HCT116 (cell line): ENCODE data around the gene B3GALT5. TPM values are rescaled to one million over a fixed set of nuclear protein-coding genes. Genes with fewer than 3 reads are reported as not detected.

Source experiments
- ATAC-seq: fragments of 200-7000 bp; cut with Tn5 transposase; 2 replicates; pipeline ENCODE4 v1.9.1; 2020; ENCODE audit warnings: mild to moderate bottlenecking, moderate library complexity
- BruUV-seq: library from RNA; stranded (reverse); fragments of 400-500 nt; replicated peaks from 2 replicates; lab custom pipeline; 2021; lab: Mats Ljungman, UMichigan
- CTCF ChIA-PET: fragments of 300-600 bp; sonication (Branson Sonifier 250); formaldehyde crosslinking; loops from one replicate; lab custom pipeline; 2021; ENCODE audit warnings: antibody characterized with exemption; lab: Charles Lee
- POLR2A ChIA-PET: fragments of 300-600, 350-600 bp; sonication (Branson Sonifier 250); formaldehyde crosslinking; loops from one replicate; lab custom pipeline; 2021; ENCODE audit warnings: antibody characterized with exemption; lab: Charles Lee
- RAD21 ChIA-PET, 2 experiments: fragments of 300-600 bp; sonication (Branson Sonifier 250); formaldehyde crosslinking; loops; one replicate each; lab custom pipeline; 2023; ENCODE audit warnings: low total read pairs in 2 of 2; ENCODE audit not compliant: uncharacterized antibody in 2 of 2, unreplicated experiment in 2 of 2, low non-redundant PET in 1 of 2; lab: Charles Lee
- DNase-seq: peaks from one replicate; pipeline ENCODE4 v3.0.0-alpha.2; 2010; ENCODE audit warnings: low read depth, low spot score
- H2AFZ ChIP-seq: fragments of 200-600 bp; shearing (Covaris generic), sonication (generic); 2 replicates; pipeline ENCODE4 v1.6.1; 2017; ENCODE audit warnings: low read depth, mixed run types, mixed read lengths, antibody characterized with exemption, low read length; ENCODE audit not compliant: poor library complexity, severe bottlenecking
- H3K27ac ChIP-seq: 2 replicates; pipeline ENCODE4 v1.5.1; 2012; ENCODE audit warnings: low read depth, low read length
- H3K27me3 ChIP-seq: fragments of 200-600 bp; sonication (generic); 2 replicates; pipeline ENCODE4 v1.6.1; 2016; ENCODE audit warnings: mixed run types, low read length, mixed read lengths; ENCODE audit not compliant: insufficient read depth
- H3K36me3 ChIP-seq, 2 experiments: fragments of 200-500 bp in 1 of 2; fragments of 200-600 bp in 1 of 2; sonication (Bioruptor generic) in 1 of 2; sonication (generic) in 1 of 2; 2 replicates each; pipeline versions ENCODE4 v1.5.1 to v1.6.1; 2014 to 2016; ENCODE audit warnings: low read length in 2 of 2, inconsistent platforms in 1 of 2, mixed read lengths in 1 of 2, mixed run types in 1 of 2; ENCODE audit not compliant: insufficient read depth in 2 of 2, control insufficient read depth in 1 of 2
- H3K4me1 ChIP-seq, 2 experiments: fragments of 200-600 bp in 1 of 2; sonication (generic) in 1 of 2; 2 replicates each; pipeline versions ENCODE4 v1.5.1 to v1.6.1; 2012 to 2017; ENCODE audit warnings: low read length in 2 of 2, inconsistent platforms in 1 of 2, mild to moderate bottlenecking in 1 of 2, mixed read lengths in 1 of 2, mixed run types in 1 of 2, moderate library complexity in 1 of 2; ENCODE audit not compliant: insufficient read depth in 2 of 2, control insufficient read depth in 1 of 2
- H3K4me2 ChIP-seq: fragments of 200-600 bp; sonication (generic); 2 replicates; pipeline ENCODE4 v1.6.1; 2017; ENCODE audit warnings: mixed run types, low read length, mixed read lengths
- H3K4me3 ChIP-seq, 2 experiments: fragments of 200-600 bp in 1 of 2; sonication (generic) in 1 of 2; replicated peaks in 1 of 2; 2 replicates each; pipeline ENCODE4 v1.5.1; 2011 to 2016; ENCODE audit warnings: low read length in 2 of 2, control low read depth in 1 of 2, low read depth in 1 of 2, mild to moderate bottlenecking in 1 of 2, mixed read lengths in 1 of 2, mixed run types in 1 of 2
- H3K79me2 ChIP-seq: fragments of 200-600 bp; sonication (generic); 2 replicates; pipeline ENCODE4 v1.6.1; 2017; ENCODE audit warnings: mild to moderate bottlenecking, mixed run types, low read length, moderate library complexity, mixed read lengths; ENCODE audit not compliant: insufficient read depth
- H3K9ac ChIP-seq: fragments of 200-600 bp; sonication (generic); 2 replicates; pipeline ENCODE4 v1.6.1; 2016; ENCODE audit warnings: low read length, mixed read lengths
- H3K9me2 ChIP-seq: fragments of 200-600 bp; sonication (generic), shearing (Covaris generic); 2 replicates; pipeline ENCODE4 v1.6.1; 2017; ENCODE audit warnings: mixed run types, mild to moderate bottlenecking, moderate library complexity; ENCODE audit not compliant: insufficient read depth
- H3K9me3 ChIP-seq, 2 experiments: fragments of 200-500 bp in 1 of 2; fragments of 200-600 bp in 1 of 2; sonication (Bioruptor generic) in 1 of 2; sonication (generic) in 1 of 2; 2 replicates each; pipeline ENCODE4 v1.6.1; 2014 to 2017; ENCODE audit warnings: low read length in 2 of 2, mixed read lengths in 2 of 2, inconsistent platforms in 1 of 2, low read depth in 1 of 2, mild to moderate bottlenecking in 1 of 2, mixed run types in 1 of 2, moderate library complexity in 1 of 2; ENCODE audit not compliant: control insufficient read depth in 1 of 2, insufficient read depth in 1 of 2
- H4K20me1 ChIP-seq: fragments of 200-600 bp; sonication (generic), shearing (Covaris generic); 2 replicates; pipeline ENCODE4 v1.6.1; 2017; ENCODE audit warnings: mixed run types, mild to moderate bottlenecking, moderate library complexity; ENCODE audit not compliant: insufficient read depth
- ATF3 ChIP-seq: IDR thresholded peaks from 2 replicates; pipeline ENCODE4 v1.6.1; 2012
- POLR2AphosphoS5 ChIP-seq: IDR thresholded peaks from 2 replicates; pipeline ENCODE4 v1.6.1; 2011; ENCODE audit warnings: mild to moderate bottlenecking, low read depth, low read length, moderate library complexity
- TCF7L2 ChIP-seq: IDR thresholded peaks from 2 replicates; pipeline ENCODE4 v1.7.0; 2011; ENCODE audit warnings: borderline replicate concordance, inconsistent platforms; ENCODE audit not compliant: insufficient read depth, insufficient read length; ENCODE audit errors: extremely low read depth
- YY1 ChIP-seq: IDR thresholded peaks from 2 replicates; pipeline ENCODE4 v1.6.1; 2011; ENCODE audit warnings: low read length, low read depth, moderate library complexity, mild to moderate bottlenecking; ENCODE audit not compliant: insufficient replicate concordance; ENCODE audit errors: extremely low read depth
- ZBTB33 ChIP-seq: IDR thresholded peaks from 2 replicates; pipeline ENCODE4 v1.6.1; 2011; ENCODE audit warnings: mild to moderate bottlenecking, low read length, moderate library complexity; ENCODE audit not compliant: insufficient replicate concordance; ENCODE audit errors: extremely low read depth
- intact Hi-C: fragments of 100-400 bp; cut with micrococcal nuclease; formaldehyde crosslinking; loops from 2 replicates; pipeline ENCODE4 v1.10.0; 2022
- total RNA-seq: library from RNA; stranded (reverse); gene quantifications from one replicate; pipeline ENCODE4 v1.2.1, GENCODE V29; 2021; ENCODE audit not compliant: unreplicated experiment

Gene B3GALT5
- total RNA-seq, 1 experiment from 2014 or later, result 1.2 TPM

DNA sequence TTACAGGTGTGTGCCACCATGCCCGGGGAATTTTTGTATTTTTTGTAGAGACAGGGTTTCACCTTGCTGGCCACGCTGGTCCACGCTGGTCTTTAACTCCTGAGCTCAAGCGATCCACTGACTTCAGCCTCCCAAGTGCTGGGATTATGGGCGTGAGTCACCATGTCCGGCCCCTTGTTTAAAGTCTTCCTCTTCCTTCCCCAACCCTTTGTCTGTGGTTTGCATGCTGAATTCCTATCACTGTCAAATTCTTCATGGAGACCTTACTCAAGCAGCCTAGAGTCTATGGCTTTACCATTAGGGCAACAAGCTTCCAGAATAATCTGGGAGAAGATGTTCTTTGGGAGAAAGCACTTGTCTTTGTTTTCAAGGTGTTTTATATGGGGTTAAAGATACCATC is 34.7 kb downstream of the B3GALT5 start:
- no peak for DNase-seq
- no peak for TF ChIP-seq POLR2AphosphoS5
- no TSS peak for BruUV-seq
- Histone ChIP-seq H3K27me3 (no peaks in the 10 kb centered on the region), H3K36me3 (no peaks in the 10 kb centered on the region), H3K4me1 (peaks cover 0 to 8% of the 10 kb centered on the region in 2 experiments; a peak in 2 of 4 replicates), H3K79me2 (no peaks in the 10 kb centered on the region), H4K20me1 (no peaks in the 10 kb centered on the region), H3K9ac (no peak overlapping the region), H3K9me2 (no peaks in the 10 kb centered on the region), H3K4me2 (no peak overlapping the region), H2AFZ (no peak overlapping the region), H3K9me3 (no peaks in the 10 kb centered on the region), H3K27ac (no peak overlapping the region), H3K4me3 (no peak overlapping the region)
- intact Hi-C loops, result no loop called here
- ATAC-seq, result no peak
- RAD21 ChIA-PET, result no interaction called here
- POLR2A ChIA-PET, result interaction anchor here (0.6 to 0.9 kb wide), 2 partner anchors 9 to 14 kb away, joined by 3 to 5 read pairs; no protein-coding TSS in a partner anchor
- CTCF ChIA-PET, result no interaction called here

DNA sequence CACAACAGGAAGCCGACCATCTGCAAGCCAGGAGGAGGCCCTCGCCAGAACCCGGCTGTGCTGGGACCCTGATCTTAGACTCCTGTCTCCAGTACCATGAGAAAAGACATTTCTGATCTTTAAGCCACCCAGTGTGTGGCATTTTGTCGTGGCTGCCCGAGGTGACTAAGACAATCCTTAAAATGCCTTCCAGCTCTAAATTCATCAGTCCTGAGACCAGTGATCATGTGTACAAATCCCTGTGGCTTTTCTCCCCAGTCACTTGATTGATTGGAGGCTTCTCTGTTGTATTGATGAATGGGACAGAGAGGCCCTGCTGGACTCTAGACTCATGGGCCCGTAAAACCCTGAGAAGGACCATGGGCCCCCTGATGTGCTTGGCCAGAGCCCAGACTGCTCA is 36.1 kb downstream of the B3GALT5 start:
- Histone ChIP-seq H3K9me2 (no peaks in the 10 kb centered on the region), H3K27me3 (no peaks in the 10 kb centered on the region), H3K27ac (no peak overlapping the region), H3K79me2 (no peaks in the 10 kb centered on the region), H2AFZ (no peak overlapping the region), H3K4me2 (no peak overlapping the region), H3K9ac (no peak overlapping the region), H3K4me3 (no peak overlapping the region), H3K36me3 (no peaks in the 10 kb centered on the region), H3K9me3 (no peaks in the 10 kb centered on the region), H3K4me1 (peaks cover 0 to 8% of the 10 kb centered on the region in 2 experiments; a peak in 2 of 4 replicates), H4K20me1 (no peaks in the 10 kb centered on the region)
- CTCF ChIA-PET, result no interaction called here
- RAD21 ChIA-PET, result no interaction called here
- no peak for ATAC-seq
- POLR2A ChIA-PET, result no interaction called here
- no peak for DNase-seq
- TF ChIP-seq TCF7L2 (no peak), ATF3 (no peak), POLR2AphosphoS5 (no peak), YY1 (no peak), ZBTB33 (no peak)
- intact Hi-C loops, result no loop called here
- BruUV-seq, result no TSS peak
